ENCODE measurements around the gene TSNAX.

- TF ChIP-seq CTCF (IDR thresholded peaks at IDR 0.05) (no peak), EP300 (IDR thresholded peaks at IDR 0.05) (no peak)
Observed at GRCh38 chr1:231494439-231495110, 33.9 kb upstream of the TSNAX start.
